Cardiac muscle cell (in vitro differentiated cells and primary cell): ENCODE results near the gene TMEM220. TPM values are rescaled to one million over a fixed set of nuclear protein-coding genes. Genes with fewer than 3 reads are reported as not detected.
"Not testable (repeated sequence)": the region's sequence is repeated elsewhere in the genome, so short reads cannot be mapped to it uniquely, and the experiment has no call there.

Experiments used
- DNase-seq, 2 donors: peaks; one replicate each; pipeline versions ENCODE4 v3.0.0 to v3.0.0-alpha.2; 2010 to 2017; ENCODE audit warnings: low read depth in 1 of 2, low spot score in 1 of 2
- H3K27ac ChIP-seq: fragments of 200-600 bp; sonication (generic); 2 replicates; pipeline ENCODE4 v1.5.1; 2016
- H3K27me3 ChIP-seq: fragments of 200-600 bp; sonication (generic); 2 replicates; pipeline ENCODE4 v1.6.0; 2016; ENCODE audit warnings: control low read depth
- H3K36me3 ChIP-seq: fragments of 200-600 bp; sonication (generic); 2 replicates; pipeline ENCODE4 v1.5.1; 2016; ENCODE audit warnings: control low read depth
- H3K4me1 ChIP-seq: fragments of 200-600 bp; sonication (generic); 2 replicates; pipeline ENCODE4 v1.8.1; 2017; ENCODE audit warnings: low read depth, mild to moderate bottlenecking, mixed run types
- H3K4me3 ChIP-seq: fragments of 200-600 bp; sonication (generic); 2 replicates; pipeline ENCODE4 v1.5.1; 2016; ENCODE audit warnings: mild to moderate bottlenecking
- H3K9me3 ChIP-seq: fragments of 200-600 bp; sonication (generic); 2 replicates; pipeline ENCODE4 v1.5.1; 2017; ENCODE audit warnings: low read depth, mild to moderate bottlenecking, control low read depth
- polyA plus RNA-seq: library from polyadenylated mRNA; unstranded; fragments of >200 nt; fragmentation: Nextera tagmentation; extraction: Ambion mirVana; gene quantifications from 2 replicates; pipeline ENCODE4 v1.2.1, GENCODE V29; 2016
- total RNA-seq: library from RNA; depleted of rRNA; stranded (reverse); fragments of >200 nt; gene quantifications from 2 replicates; pipeline ENCODE4 v1.2.3, GENCODE V29; 2016
- TF ChIP-seq, protein P1 (sequence below): IDR thresholded peaks from 2 replicates; pipeline ENCODE4 v1.5.1; 2012; ENCODE audit warnings: low read depth, mild to moderate bottlenecking, low read length

The TMEM220 gene
- total and polyA plus RNA-seq, 2 experiments from 2014 or later = 0.15 to 2.8 TPM

DNA sequence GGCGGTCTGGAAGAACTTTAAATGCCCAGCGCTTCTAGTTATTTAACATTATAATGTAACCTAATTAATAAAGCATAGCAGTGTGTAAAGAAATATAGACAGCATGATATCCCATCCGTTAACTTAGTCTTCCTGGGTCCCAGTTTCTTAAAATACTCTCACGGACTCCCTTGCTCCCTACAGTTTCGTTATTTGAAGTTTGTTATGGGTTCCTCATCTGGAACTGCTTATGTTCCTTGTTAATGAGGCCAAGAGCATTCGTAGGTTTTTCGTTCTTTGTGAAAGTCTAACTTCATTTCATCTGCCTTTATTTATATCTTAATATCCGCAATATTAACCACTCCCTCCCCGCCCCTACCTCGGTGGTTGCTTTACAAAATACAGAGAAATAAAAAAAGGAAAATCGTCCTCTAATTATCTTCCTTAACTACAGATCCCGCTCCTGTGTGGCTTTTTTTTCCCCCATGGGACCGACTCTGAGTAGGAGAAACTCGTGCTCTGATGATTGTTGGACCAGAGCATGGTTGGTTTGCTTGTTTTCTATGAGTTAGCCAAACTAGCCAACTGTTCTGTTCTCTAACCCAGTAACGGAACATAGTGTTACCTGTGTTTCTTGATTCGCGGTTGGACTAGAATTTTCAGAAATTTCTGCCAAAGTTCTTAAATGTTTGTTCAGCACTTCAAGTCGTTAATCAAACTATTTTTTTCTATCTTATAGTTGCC is 31.6 kb downstream of the TMEM220 start:
- DNase-seq = peak in 1 of 2 donors; percentile 55
- TF ChIP-seq, protein P1, sequence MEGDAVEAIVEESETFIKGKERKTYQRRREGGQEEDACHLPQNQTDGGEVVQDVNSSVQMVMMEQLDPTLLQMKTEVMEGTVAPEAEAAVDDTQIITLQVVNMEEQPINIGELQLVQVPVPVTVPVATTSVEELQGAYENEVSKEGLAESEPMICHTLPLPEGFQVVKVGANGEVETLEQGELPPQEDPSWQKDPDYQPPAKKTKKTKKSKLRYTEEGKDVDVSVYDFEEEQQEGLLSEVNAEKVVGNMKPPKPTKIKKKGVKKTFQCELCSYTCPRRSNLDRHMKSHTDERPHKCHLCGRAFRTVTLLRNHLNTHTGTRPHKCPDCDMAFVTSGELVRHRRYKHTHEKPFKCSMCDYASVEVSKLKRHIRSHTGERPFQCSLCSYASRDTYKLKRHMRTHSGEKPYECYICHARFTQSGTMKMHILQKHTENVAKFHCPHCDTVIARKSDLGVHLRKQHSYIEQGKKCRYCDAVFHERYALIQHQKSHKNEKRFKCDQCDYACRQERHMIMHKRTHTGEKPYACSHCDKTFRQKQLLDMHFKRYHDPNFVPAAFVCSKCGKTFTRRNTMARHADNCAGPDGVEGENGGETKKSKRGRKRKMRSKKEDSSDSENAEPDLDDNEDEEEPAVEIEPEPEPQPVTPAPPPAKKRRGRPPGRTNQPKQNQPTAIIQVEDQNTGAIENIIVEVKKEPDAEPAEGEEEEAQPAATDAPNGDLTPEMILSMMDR = no peak
- Histone ChIP-seq H3K4me3 (peak overlapping the region; percentile 92), H3K9me3 (no peaks in the 10 kb centered on the region), H3K36me3 (peaks cover 23% of the 10 kb centered on the region), H3K4me1 (peaks cover 15% of the 10 kb centered on the region), H3K27me3 (no peaks in the 10 kb centered on the region), H3K27ac (peak overlapping the region; percentile 94)

- Histone ChIP-seq H3K27ac (peak within 1 kb of the TSS; percentile 94), H3K36me3 (peaks cover 31% of the 10 kb centered on the region), H3K4me1 (peaks cover 15% of the 10 kb centered on the region), H3K4me3 (peak within 1 kb of the TSS; percentile 92), H3K9me3 (no peaks in the 10 kb centered on the region), H3K27me3 (no peaks in the 10 kb centered on the region)
- TF ChIP-seq, protein P1 = peak; percentile 56
- peak; percentile 96 to 97 for DNase-seq
Measured at GRCh38 chr17:10697092-10698081, 32.4 kb downstream of the TMEM220 start, which contains the start of the genes ADPRM and SCO1. ADPRM (plus strand) TSS chr17:10697594; CDS start chr17:10704927, 7,333 bp downstream. SCO1 (minus strand) TSS chr17:10697533; CDS start chr17:10697507, 26 bp downstream.

GRCh38 chr17:10695875-10696407 is 33.9 kb downstream of the TMEM220 start:
- Histone ChIP-seq H3K36me3 (peaks cover 46% of the 10 kb centered on the region), H3K4me1 (peaks cover 15% of the 10 kb centered on the region), H3K4me3 (peak overlapping the region; percentile 92)
- H3K9me3 ChIP-seq, DNase-seq, H3K27ac ChIP-seq, H3K27me3 ChIP-seq: not testable (repeated sequence)

DNA sequence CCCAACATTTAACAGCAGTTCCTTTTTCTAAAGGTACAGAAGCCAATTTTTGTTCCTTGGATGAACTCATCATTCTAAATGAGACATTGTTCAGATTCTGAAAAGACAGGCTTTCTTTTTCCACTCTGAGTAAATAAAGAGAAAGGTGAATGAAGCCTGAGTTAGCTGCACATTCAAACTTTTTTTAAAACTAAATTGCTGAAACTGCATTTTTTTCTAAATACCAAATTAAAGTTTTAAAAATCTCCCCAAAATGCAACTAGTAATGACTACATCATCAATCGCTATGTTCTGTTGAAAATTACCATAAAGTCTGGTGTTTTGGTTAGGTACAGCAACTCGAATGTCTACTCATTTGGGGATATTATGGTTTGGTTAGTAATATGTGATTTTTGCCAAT is 42.3 kb downstream of the TMEM220 start:
- no peak for DNase-seq
- Histone ChIP-seq H3K27ac (no peak overlapping the region), H3K9me3 (no peaks in the 10 kb centered on the region), H3K4me3 (no peak overlapping the region), H3K36me3 (peaks cover 57% of the 10 kb centered on the region), H3K27me3 (no peaks in the 10 kb centered on the region), H3K4me1 (no peaks in the 10 kb centered on the region)
- TF ChIP-seq, protein P1 = no peak

GRCh38 chr17:10683853-10684252 is 46.0 kb downstream of the TMEM220 start:
- Histone ChIP-seq H3K4me1 (no peaks in the 10 kb centered on the region), H3K9me3 (no peaks in the 10 kb centered on the region), H3K4me3 (no peak overlapping the region), H3K27me3 (no peaks in the 10 kb centered on the region), H3K27ac (no peak overlapping the region), H3K36me3 (peaks cover 50% of the 10 kb centered on the region)
- peak; percentile 13 to 55 for DNase-seq
- TF ChIP-seq, protein P1 = peak; percentile 52
